DOHH2 (cell line): ENCODE measurements around the gene MATN3.

Experiments used
- H3F3A ChIP-seq: fragments of 200-600 bp; sonication (generic), shearing (Covaris generic); 2 replicates; pipeline ENCODE4 v1.6.0; 2016; ENCODE audit warnings: antibody characterized with exemption, mild to moderate bottlenecking; ENCODE audit not compliant: control insufficient read depth, insufficient read depth
- H3K27ac ChIP-seq: fragments of 200-600 bp; sonication (generic); 2 replicates; pipeline ENCODE4 v1.5.1; 2014; ENCODE audit warnings: low read depth, mild to moderate bottlenecking, low read length, moderate library complexity
- H3K27me3 ChIP-seq: fragments of 200-600 bp; sonication (generic); 2 replicates; pipeline ENCODE4 v1.6.1; 2014; ENCODE audit warnings: mild to moderate bottlenecking, low read length, mixed read lengths; ENCODE audit not compliant: control insufficient read depth
- H3K36me3 ChIP-seq: fragments of 200-600 bp; sonication (generic); 2 replicates; pipeline ENCODE4 v1.6.1; 2014; ENCODE audit warnings: mild to moderate bottlenecking, low read length, moderate library complexity, mixed read lengths; ENCODE audit not compliant: control insufficient read depth
- H3K4me1 ChIP-seq: fragments of 200-600 bp; sonication (generic); 2 replicates; pipeline ENCODE4 v1.6.1; 2014; ENCODE audit warnings: mild to moderate bottlenecking, low read length, mixed read lengths; ENCODE audit not compliant: control insufficient read depth
- H3K4me2 ChIP-seq: fragments of 200-600 bp; sonication (generic); 2 replicates; pipeline ENCODE4 v1.6.0; 2014; ENCODE audit warnings: mild to moderate bottlenecking, low read length, moderate library complexity
- H3K4me3 ChIP-seq: fragments of 200-600 bp; sonication (generic); 2 replicates; pipeline ENCODE4 v1.5.1; 2014; ENCODE audit warnings: mild to moderate bottlenecking, low read length, mixed read lengths
- H3K79me2 ChIP-seq: fragments of 200-600 bp; sonication (generic); 2 replicates; pipeline ENCODE4 v1.6.1; 2014; ENCODE audit warnings: mild to moderate bottlenecking, low read length, mixed read lengths; ENCODE audit not compliant: control insufficient read depth
- H3K9me2 ChIP-seq: fragments of 200-600 bp; sonication (generic); replicated peaks from 2 replicates; pipeline ENCODE4 v1.6.1; 2014; ENCODE audit warnings: mild to moderate bottlenecking, low read length, mixed read lengths; ENCODE audit not compliant: control insufficient read depth
- H3K9me3 ChIP-seq: fragments of 200-600 bp; sonication (generic); 2 replicates; pipeline ENCODE4 v1.6.1; 2014; ENCODE audit warnings: antibody characterized with exemption, low read length, mixed read lengths; ENCODE audit not compliant: control insufficient read depth, insufficient read depth
- H4K20me1 ChIP-seq: fragments of 200-600 bp; sonication (generic); 2 replicates; pipeline ENCODE4 v1.6.0; 2014; ENCODE audit warnings: low read depth, mild to moderate bottlenecking, antibody characterized with exemption, low read length, moderate library complexity; ENCODE audit not compliant: control insufficient read depth, insufficient read depth
- CTCF ChIP-seq: fragments of 200-600 bp; sonication (generic); IDR thresholded peaks from one replicate; pipeline ENCODE4 v1.5.1; 2014; ENCODE audit warnings: antibody characterized with exemption, mild to moderate bottlenecking, low read depth, low read length; ENCODE audit not compliant: poor library complexity, severe bottlenecking
- EZH2phosphoT487 ChIP-seq: fragments of 200-600 bp; sonication (generic); IDR thresholded peaks from 2 replicates; pipeline ENCODE4 v1.6.1; 2017; ENCODE audit warnings: borderline replicate concordance, mild to moderate bottlenecking, antibody characterized with exemption, low read length, moderate library complexity, mixed read lengths

The MATN3 gene

DNA sequence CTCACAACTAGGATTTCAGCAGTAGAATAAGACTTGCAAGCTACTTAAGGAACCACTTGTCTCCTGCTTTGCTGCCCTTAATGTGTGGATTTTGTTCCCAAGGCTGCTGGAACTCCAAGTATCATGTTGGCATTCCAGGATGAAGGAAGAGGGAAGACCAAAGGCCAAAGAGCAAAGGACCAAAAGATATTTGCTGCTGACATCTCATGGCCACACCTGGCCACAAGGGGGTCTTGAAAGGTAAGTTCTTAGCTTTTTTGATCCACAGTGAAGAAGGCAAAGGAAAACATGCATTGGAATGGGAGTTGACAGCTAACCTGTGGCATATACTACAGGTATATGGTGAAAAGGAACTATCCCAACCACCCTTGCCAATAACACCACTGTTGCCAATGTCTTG is 3.9 kb upstream of the MATN3 start:
- Histone ChIP-seq H3K36me3 (no peaks in the 10 kb centered on the region), H3K9me2 (no peaks in the 10 kb centered on the region), H3K27me3 (peaks cover 20% of the 10 kb centered on the region), H3K4me1 (no peaks in the 10 kb centered on the region; the same call in 1 of the 2 replicates), H3K27ac (no peak overlapping the region), H3K79me2 (no peaks in the 10 kb centered on the region), H4K20me1 (no peaks in the 10 kb centered on the region), H3K9me3 (peaks cover 9% of the 10 kb centered on the region), H3F3A (no peaks in the 10 kb centered on the region), H3K4me2 (no peak overlapping the region), H3K4me3 (no peak overlapping the region)
- TF ChIP-seq EZH2phosphoT487 (no peak), CTCF (no peak)

- H3K9me3 ChIP-seq = peaks cover 2% of the 10 kb centered on the region; the same call in 1 of the 2 replicates
- H3K9me2 ChIP-seq = no peaks in the 10 kb centered on the region
- no peaks in the 10 kb centered on the region for H3K79me2 ChIP-seq
- no peaks in the 10 kb centered on the region for H3F3A ChIP-seq
- no peaks in the 10 kb centered on the region for H3K4me1 ChIP-seq
- no peaks in the 10 kb centered on the region for H4K20me1 ChIP-seq
- TF ChIP-seq EZH2phosphoT487 (no peak), CTCF (peak; percentile 65)
- H3K27me3 ChIP-seq = peaks cover 25% of the 10 kb centered on the region
- H3K4me2 ChIP-seq = no peak overlapping the region
- no peak overlapping the region for H3K27ac ChIP-seq
- H3K4me3 ChIP-seq = no peak overlapping the region
- no peaks in the 10 kb centered on the region for H3K36me3 ChIP-seq
Observed at GRCh38 chr2:20015482-20016083, 3.1 kb upstream of the MATN3 start.

- Histone ChIP-seq H3K36me3 (no peaks in the 10 kb centered on the region), H3K4me3 (no peak overlapping the region), H3K4me2 (no peak overlapping the region), H3K27ac (no peak overlapping the region), H3K9me3 (no peaks in the 10 kb centered on the region), H4K20me1 (no peaks in the 10 kb centered on the region), H3K9me2 (no peaks in the 10 kb centered on the region), H3K4me1 (no peaks in the 10 kb centered on the region), H3K79me2 (no peaks in the 10 kb centered on the region), H3K27me3 (peaks cover 28% of the 10 kb centered on the region), H3F3A (no peaks in the 10 kb centered on the region)
- no peak; the same call in 1 of the 2 replicates for TF ChIP-seq EZH2phosphoT487
- TF ChIP-seq CTCF = no peak
Observed at GRCh38 chr2:20013126-20013849, 820 bp upstream of the MATN3 start.
